GM12875 (cell line): ENCODE data around the gene LDB2.

ENCODE experiments used
- H3K4me3 ChIP-seq: one replicate; pipeline ENCODE4 v1.5.1; 2011; ENCODE audit warnings: low read depth, low read length, control low read depth
- TF ChIP-seq, protein P1 (sequence below): IDR thresholded peaks from 2 replicates; pipeline ENCODE4 v1.5.1; 2011; ENCODE audit warnings: low read depth, mild to moderate bottlenecking, control low read depth, inconsistent platforms, low read length, moderate library complexity, borderline replicate concordance; ENCODE audit not compliant: insufficient read depth

The LDB2 gene

DNA sequence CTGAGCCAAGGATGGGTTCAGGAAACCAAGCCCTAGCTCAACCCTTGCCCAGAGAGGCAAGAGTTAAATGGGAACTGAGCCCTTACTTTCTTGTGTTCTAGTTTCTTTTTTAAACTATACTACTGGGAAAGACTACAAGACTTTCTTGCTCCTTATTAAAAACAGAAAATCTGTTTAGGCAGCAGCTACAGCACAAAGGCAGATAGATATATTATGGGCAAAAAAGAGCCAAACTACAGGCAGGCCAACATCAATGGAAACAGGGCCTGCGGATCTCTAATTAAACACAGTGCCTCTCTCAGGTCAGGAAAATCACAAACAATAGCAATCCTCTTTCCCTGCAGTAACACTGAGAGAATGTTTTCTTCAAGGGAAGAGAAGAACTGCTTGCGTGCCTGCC lies 226.0 kb downstream of the LDB2 start:
- no peak overlapping the region for H3K4me3 ChIP-seq
- TF ChIP-seq, protein P1, sequence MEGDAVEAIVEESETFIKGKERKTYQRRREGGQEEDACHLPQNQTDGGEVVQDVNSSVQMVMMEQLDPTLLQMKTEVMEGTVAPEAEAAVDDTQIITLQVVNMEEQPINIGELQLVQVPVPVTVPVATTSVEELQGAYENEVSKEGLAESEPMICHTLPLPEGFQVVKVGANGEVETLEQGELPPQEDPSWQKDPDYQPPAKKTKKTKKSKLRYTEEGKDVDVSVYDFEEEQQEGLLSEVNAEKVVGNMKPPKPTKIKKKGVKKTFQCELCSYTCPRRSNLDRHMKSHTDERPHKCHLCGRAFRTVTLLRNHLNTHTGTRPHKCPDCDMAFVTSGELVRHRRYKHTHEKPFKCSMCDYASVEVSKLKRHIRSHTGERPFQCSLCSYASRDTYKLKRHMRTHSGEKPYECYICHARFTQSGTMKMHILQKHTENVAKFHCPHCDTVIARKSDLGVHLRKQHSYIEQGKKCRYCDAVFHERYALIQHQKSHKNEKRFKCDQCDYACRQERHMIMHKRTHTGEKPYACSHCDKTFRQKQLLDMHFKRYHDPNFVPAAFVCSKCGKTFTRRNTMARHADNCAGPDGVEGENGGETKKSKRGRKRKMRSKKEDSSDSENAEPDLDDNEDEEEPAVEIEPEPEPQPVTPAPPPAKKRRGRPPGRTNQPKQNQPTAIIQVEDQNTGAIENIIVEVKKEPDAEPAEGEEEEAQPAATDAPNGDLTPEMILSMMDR = no peak

DNA sequence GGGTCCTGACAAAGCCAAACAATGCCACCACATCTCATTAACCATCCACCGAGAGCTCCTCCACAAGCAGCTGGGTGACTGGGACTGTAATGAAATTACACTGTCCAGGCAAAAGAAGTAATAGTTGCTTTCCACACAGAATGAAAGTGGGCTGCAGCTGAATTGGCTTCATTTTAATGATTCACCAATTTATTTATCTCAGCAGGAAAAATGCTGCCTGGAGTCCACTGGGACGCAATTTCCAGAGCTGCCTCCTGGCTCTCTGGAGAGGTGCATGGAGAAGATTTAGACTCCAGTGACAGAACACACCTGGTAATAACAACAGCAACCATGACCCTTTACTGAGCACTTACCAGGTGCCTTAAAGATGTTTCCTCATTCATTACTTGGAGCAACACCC lies 226.7 kb downstream of the LDB2 start:
- no peak overlapping the region for H3K4me3 ChIP-seq
- TF ChIP-seq, protein P1 = no peak

DNA sequence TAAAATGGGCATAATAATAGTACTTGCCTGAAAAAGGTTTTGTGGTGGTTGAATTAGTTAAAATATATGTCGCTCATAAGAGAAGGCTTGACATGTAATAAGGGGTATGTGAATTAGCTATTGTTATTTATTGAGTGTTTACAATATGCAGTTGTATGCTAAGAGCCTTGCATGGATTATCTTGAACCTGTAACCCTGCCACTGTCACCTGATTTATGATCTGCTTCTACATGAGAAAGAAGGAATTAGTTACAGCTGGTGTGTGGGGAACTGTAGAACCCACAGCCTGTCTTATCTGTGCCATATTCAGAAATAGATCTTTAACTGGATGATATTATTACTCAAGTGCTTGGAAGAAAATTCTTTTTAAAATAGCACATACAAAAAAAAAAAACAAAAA lies 227.7 kb downstream of the LDB2 start:
- TF ChIP-seq, protein P1 = no peak

DNA sequence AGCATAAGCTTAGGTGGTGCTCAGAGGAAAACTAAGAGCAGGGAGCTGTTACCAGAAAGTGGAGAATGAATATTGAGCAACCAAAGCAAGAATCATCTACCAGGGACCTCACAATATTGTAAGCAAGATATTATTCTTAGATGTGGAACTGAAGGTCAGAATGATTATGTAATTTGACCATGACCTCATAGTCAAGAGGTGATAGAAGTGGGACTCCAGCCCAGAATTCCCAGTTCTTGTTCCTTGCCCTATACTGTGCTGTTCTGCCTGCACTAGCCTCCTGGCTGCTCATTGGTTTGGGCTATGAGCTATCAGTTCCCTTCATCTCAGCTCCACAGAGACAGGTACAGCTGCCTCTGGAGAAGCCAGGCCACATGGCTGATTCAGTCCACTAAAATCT lies 229.4 kb downstream of the LDB2 start:
- TF ChIP-seq, protein P1 = no peak
- H3K4me3 ChIP-seq = no peak overlapping the region

More for the DNA sequence above, 227.7 kb downstream of the LDB2 start:
- no peak overlapping the region for H3K4me3 ChIP-seq

DNA sequence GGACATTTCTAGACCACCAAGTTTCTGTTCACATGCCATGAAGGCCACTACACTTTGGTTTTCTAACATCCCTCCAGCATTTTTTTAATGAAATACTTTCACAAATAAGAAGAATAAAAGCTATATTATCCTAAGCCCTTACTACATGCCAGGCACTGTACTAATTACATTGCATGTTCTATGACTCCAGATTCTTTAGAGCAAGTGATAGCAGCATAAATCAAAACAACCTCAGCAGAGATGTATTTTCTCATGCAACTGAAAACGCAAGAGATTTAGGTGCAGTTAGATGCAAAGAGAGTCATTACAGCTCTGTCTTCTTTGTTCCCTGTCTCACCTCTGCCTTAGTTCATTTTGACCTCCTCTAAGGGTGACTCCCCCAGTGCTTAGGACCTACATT lies 230.0 kb downstream of the LDB2 start:
- TF ChIP-seq, protein P1 = no peak
- no peak overlapping the region for H3K4me3 ChIP-seq

DNA sequence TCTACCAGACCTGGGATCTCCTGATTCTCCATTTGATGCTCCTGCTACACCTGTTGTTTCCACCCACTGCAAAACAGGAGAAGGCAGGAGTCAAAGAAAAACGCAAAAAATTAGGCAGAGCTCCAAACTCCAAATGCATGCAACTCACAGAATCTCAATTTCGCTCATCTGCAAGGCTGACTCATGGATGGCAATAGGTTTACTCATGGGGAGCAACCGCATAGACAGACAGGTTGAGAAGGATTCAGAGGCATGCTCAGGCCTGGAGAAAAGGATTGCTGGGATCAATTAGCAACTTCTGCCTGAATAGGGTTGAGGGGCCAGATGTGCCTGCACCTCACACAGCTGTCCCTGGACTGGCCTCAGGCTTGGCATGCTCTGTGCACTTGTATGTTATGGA lies 231.0 kb downstream of the LDB2 start:
- TF ChIP-seq, protein P1 = no peak

DNA sequence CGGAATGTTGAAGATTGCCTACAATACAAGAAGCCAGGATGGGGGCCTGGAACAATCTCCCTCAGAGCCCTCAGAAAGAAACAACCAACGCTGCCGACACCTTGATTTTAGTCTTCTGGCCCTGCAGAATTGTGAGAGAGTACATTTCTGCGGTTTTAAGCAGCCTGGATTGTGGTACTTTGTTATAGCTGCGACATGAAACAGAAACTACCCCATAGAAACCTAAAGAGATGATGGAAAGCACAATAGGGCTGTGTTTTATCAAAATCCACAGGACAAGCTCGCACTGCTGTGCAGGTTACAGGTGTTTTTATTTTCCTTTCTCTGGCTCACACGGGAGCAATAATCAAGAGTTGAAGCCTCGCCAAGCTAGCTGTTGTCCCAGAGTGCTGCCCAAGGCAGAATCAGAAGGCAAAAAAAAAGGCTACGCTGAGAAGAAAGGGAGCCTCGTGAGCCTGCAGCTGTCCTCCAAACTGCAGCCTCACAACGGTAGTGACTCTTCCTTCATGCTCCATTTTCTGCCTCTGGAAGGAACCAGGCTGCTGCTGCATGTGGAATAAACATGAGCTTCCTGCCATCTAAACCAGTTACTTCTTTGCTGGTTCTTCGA lies 232.4 kb downstream of the LDB2 start:
- TF ChIP-seq, protein P1 = no peak
- no peak overlapping the region for H3K4me3 ChIP-seq

More for the DNA sequence above, 231.0 kb downstream of the LDB2 start:
- no peak overlapping the region for H3K4me3 ChIP-seq
